Liver (tissue), 9 donors: ENCODE data around the gene BLVRA. TPM values are rescaled to one million over a fixed set of nuclear protein-coding genes. Genes with fewer than 3 reads are reported as not detected.

Experiments used
- DNase-seq: peaks from one replicate; pipeline ENCODE4 v3.0.0-alpha.2; 2017; ENCODE audit warnings: low spot score
- H3K27ac ChIP-seq, 2 donors: one replicate each; pipeline ENCODE4 v1.7.0; 2013; ENCODE audit warnings: inconsistent platforms in 2 of 2, low read length in 2 of 2, control low read depth in 1 of 2, low read depth in 1 of 2, mild to moderate bottlenecking in 1 of 2
- H3K27me3 ChIP-seq, 4 donors: one replicate each; pipeline versions ENCODE4 v1.6.1 to v1.7.0; 2013; ENCODE audit warnings: low read length in 3 of 4, inconsistent platforms in 1 of 4, mild to moderate bottlenecking in 1 of 4, moderate library complexity in 1 of 4; ENCODE audit not compliant: control insufficient read depth in 4 of 4, insufficient read depth in 4 of 4
- H3K36me3 ChIP-seq, 4 donors: one replicate each; pipeline versions ENCODE4 v1.6.1 to v1.7.0; 2013; ENCODE audit warnings: low read length in 3 of 4, mild to moderate bottlenecking in 3 of 4, low read depth in 1 of 4, moderate library complexity in 1 of 4; ENCODE audit not compliant: control insufficient read depth in 4 of 4, insufficient read depth in 3 of 4
- H3K4me1 ChIP-seq, 4 donors: one replicate each; pipeline versions ENCODE4 v1.6.1 to v1.7.0; 2013; ENCODE audit warnings: low read length in 3 of 4, mild to moderate bottlenecking in 3 of 4, moderate library complexity in 1 of 4; ENCODE audit not compliant: control insufficient read depth in 4 of 4, insufficient read depth in 4 of 4
- H3K4me3 ChIP-seq, 3 donors: one replicate each; pipeline versions ENCODE4 v1.6.1 to v1.7.0; 2013; ENCODE audit warnings: low read length in 3 of 3, control low read depth in 1 of 3, low read depth in 1 of 3, mild to moderate bottlenecking in 1 of 3
- H3K9ac ChIP-seq, 2 donors: one replicate each; pipeline ENCODE4 v1.7.0; 2013; ENCODE audit warnings: low read length in 2 of 2, mild to moderate bottlenecking in 2 of 2, moderate library complexity in 2 of 2, control low read depth in 1 of 2, low read depth in 1 of 2
- H3K9me3 ChIP-seq, 4 donors: one replicate each; pipeline versions ENCODE4 v1.6.1 to v1.7.0; 2013; ENCODE audit warnings: low read length in 3 of 4; ENCODE audit not compliant: control insufficient read depth in 4 of 4
- ATF3 ChIP-seq: IDR thresholded peaks from 2 replicates; pipeline ENCODE4 v1.6.1; 2016; ENCODE audit warnings: antibody characterized with exemption
- CTCF ChIP-seq: fragments of 150-350 bp; IDR thresholded peaks from 2 replicates; pipeline ENCODE4 v1.5.1; 2017; ENCODE audit warnings: improper control_type of control experiment, low read depth, low read length; ENCODE audit not compliant: missing input control
- EGR1 ChIP-seq, 2 donors: IDR thresholded peaks; 2 replicates each; pipeline ENCODE4 v1.6.1; 2016 to 2018; ENCODE audit warnings: antibody characterized with exemption in 2 of 2, low read depth in 2 of 2
- FOXA1 ChIP-seq: IDR thresholded peaks from 2 replicates; pipeline ENCODE4 v1.6.1; 2016; ENCODE audit warnings: antibody characterized with exemption
- FOXA2 ChIP-seq: IDR thresholded peaks from 2 replicates; pipeline ENCODE4 v1.6.1; 2016; ENCODE audit warnings: antibody characterized with exemption
- GABPA ChIP-seq, 2 donors: IDR thresholded peaks in 1 of 2; conservative IDR thresholded peaks in 1 of 2; 2 replicates each; pipeline ENCODE4 v1.6.1; 2016; ENCODE audit warnings: antibody characterized with exemption in 2 of 2, mild to moderate bottlenecking in 1 of 2, moderate library complexity in 1 of 2
- HNF4A ChIP-seq, 2 donors: conservative IDR thresholded peaks; 2 replicates each; pipeline ENCODE4 v1.6.1; 2016; ENCODE audit warnings: antibody characterized with exemption in 2 of 2, mild to moderate bottlenecking in 2 of 2
- HNF4G ChIP-seq: IDR thresholded peaks from 2 replicates; pipeline ENCODE4 v1.6.1; 2016; ENCODE audit warnings: antibody characterized with exemption
- JUND ChIP-seq, 2 donors: IDR thresholded peaks; 2 replicates each; pipeline ENCODE4 v1.6.1; 2016; ENCODE audit warnings: antibody characterized with exemption in 2 of 2
- MAX ChIP-seq: IDR thresholded peaks from 2 replicates; pipeline ENCODE4 v1.6.1; 2016; ENCODE audit warnings: antibody characterized with exemption
- RAD21 ChIP-seq, 2 donors: IDR thresholded peaks; 2 replicates each; pipeline ENCODE4 v1.6.1; 2016; ENCODE audit warnings: antibody characterized with exemption in 2 of 2, mild to moderate bottlenecking in 2 of 2
- REST ChIP-seq: IDR thresholded peaks from 2 replicates; pipeline ENCODE4 v1.6.1; 2016; ENCODE audit warnings: antibody characterized with exemption, mild to moderate bottlenecking
- RXRA ChIP-seq, 2 donors: IDR thresholded peaks; 2 replicates each; pipeline ENCODE4 v1.6.1; 2017 to 2018; ENCODE audit warnings: antibody characterized with exemption in 2 of 2, mild to moderate bottlenecking in 1 of 2
- SP1 ChIP-seq: IDR thresholded peaks from 2 replicates; pipeline ENCODE4 v1.6.1; 2018; ENCODE audit warnings: antibody characterized with exemption, mild to moderate bottlenecking
- TAF1 ChIP-seq: conservative IDR thresholded peaks from 2 replicates; pipeline ENCODE4 v1.6.1; 2016; ENCODE audit warnings: antibody characterized with exemption, mild to moderate bottlenecking
- YY1 ChIP-seq: IDR thresholded peaks from 2 replicates; pipeline ENCODE4 v1.6.1; 2016; ENCODE audit warnings: antibody characterized with exemption, mild to moderate bottlenecking
- ZBTB33 ChIP-seq: IDR thresholded peaks from 2 replicates; pipeline ENCODE4 v1.6.1; 2016; ENCODE audit warnings: antibody characterized with exemption
- WGBS: extraction: QIAGEN DNeasy Blood & Tissue Kit; methylation state at CpG from one replicate; pipeline ENCODE4 v1.1.7; 2013; 5-methylcytosine and 5-hydroxymethylcytosine counted together
- polyA plus RNA-seq, 2 donors: library from polyadenylated mRNA; stranded (reverse) in 1 of 2; unstranded in 1 of 2; fragments of 200-250 nt in 1 of 2; fragments of >200 nt in 1 of 2; fragmentation: Nextera tagmentation in 1 of 2; extraction: Ambion mirVana in 1 of 2; gene quantifications; one replicate each; pipeline versions ENCODE4 v1.2.1 to v1.2.3, GENCODE V29; 2013 to 2015
- total RNA-seq, 2 donors: library from RNA; depleted of rRNA; stranded (reverse); fragments of >200 nt; gene quantifications; one replicate each; pipeline ENCODE4 v1.2.3, GENCODE V29; 2014
- donor health status: healthy.
- donor health status: healthy.
- donor health status: healthy.
- donor health status: healthy.
- donor health status: healthy.

The BLVRA gene
- total and polyA plus RNA-seq, 4 donors: 5.1 to 23.5 (median 6.8) TPM

GRCh38 chr7:43763183-43763582, 4.7 kb downstream of the BLVRA start:
- Histone ChIP-seq H3K9ac (no peak overlapping the region), H3K27me3 (no peaks in the 10 kb centered on the region), H3K4me1 (peaks cover 0 to 9% (median 3%) of the 10 kb centered on the region in 4 donors), H3K36me3 (no peaks in the 10 kb centered on the region), H3K9me3 (no peaks in the 10 kb centered on the region), H3K27ac (no peak overlapping the region), H3K4me3 (no peak overlapping the region)
- TF ChIP-seq REST (no peak), SP1 (no peak), EGR1 (IDR thresholded peaks at IDR 0.05; ENCODE audit: low read depth in 2 of 2) (no peak), ZBTB33 (no peak), JUND (IDR thresholded peaks at IDR 0.05) (no peak), FOXA1 (no peak), HNF4A (conservative IDR thresholded peaks at IDR 0.05) (no peak), TAF1 (no peak), MAX (no peak), ATF3 (no peak), FOXA2 (no peak), YY1 (no peak), RXRA (IDR thresholded peaks at IDR 0.05) (no peak)
- no peak for DNase-seq
- WGBS: 80% methylated on average over 3 of the region's 3 CpGs

- no peak overlapping the region for H3K4me3 ChIP-seq
- no peak for DNase-seq
- 46% methylated on average over 9 of the region's 9 CpGs for WGBS
- no peak for TF ChIP-seq TAF1
- no peak for TF ChIP-seq FOXA1
- TF ChIP-seq FOXA2: no peak
- no peak for TF ChIP-seq YY1
- no peak for TF ChIP-seq CTCF
- no peak for TF ChIP-seq JUND (IDR thresholded peaks at IDR 0.05)
- no peak for TF ChIP-seq MAX
- TF ChIP-seq GABPA (IDR thresholded peaks at IDR 0.05 in 1 of 2, conservative IDR thresholded peaks at IDR 0.05 in 1 of 2): no peak
- no peak for TF ChIP-seq RAD21 (IDR thresholded peaks at IDR 0.05)
- no peak for TF ChIP-seq SP1
- TF ChIP-seq RXRA (IDR thresholded peaks at IDR 0.05): no peak
- no peak for TF ChIP-seq HNF4A (conservative IDR thresholded peaks at IDR 0.05)
- no peak for TF ChIP-seq ATF3
- no peak for TF ChIP-seq ZBTB33
- no peak for TF ChIP-seq HNF4G
These were observed 5.7 kb downstream of the BLVRA start for GRCh38 chr7:43764039-43764761.

More at GRCh38 chr7:43764039-43764761, 5.7 kb downstream of the BLVRA start:
- no peak overlapping the region for H3K9ac ChIP-seq
- H3K9me3 ChIP-seq: no peaks in the 10 kb centered on the region
- H3K4me1 ChIP-seq: peaks cover 0 to 4% (median 2%) of the 10 kb centered on the region in 4 donors
- H3K36me3 ChIP-seq: no peaks in the 10 kb centered on the region
- no peaks in the 10 kb centered on the region for H3K27me3 ChIP-seq
- no peak overlapping the region for H3K27ac ChIP-seq
